ENCODE results near the gene NSMCE3. TPM values are rescaled to one million over a fixed set of nuclear protein-coding genes. Genes with fewer than 3 reads are reported as not detected.
A peak's percentile ranks its signal among the peaks of the same experiment; 100 is the strongest.

The NSMCE3 gene
- total RNA-seq, 1 donor, result 37.2 TPM

DNA sequence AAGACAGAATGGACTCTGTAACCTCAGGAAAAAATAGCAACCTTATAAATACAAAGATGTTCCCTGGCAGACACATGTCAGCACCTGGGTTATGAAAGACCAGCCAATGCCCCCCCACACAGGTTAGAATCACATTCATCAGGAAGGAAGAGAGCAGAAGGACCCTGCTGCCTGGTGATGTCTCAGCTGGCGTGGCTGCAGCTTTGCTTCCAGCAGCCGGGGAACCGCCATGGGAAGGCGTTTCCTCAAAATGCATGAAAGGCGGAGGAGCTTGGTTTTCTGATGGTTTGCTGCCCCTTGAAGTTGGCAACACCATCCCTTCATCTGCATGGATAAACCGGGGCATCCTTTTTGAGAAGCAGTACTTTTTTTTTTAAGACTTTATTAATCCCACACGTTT lies 10.9 kb upstream of the NSMCE3 start:
- H3K9me3 ChIP-seq (ENCODE audit: low read depth, low read length), result no peaks in the 10 kb centered on the region
- no peaks in the 10 kb centered on the region for H3K4me1 ChIP-seq (ENCODE audit: insufficient read depth, low read length)
- H3K4me3 ChIP-seq (ENCODE audit: low read length), result no peak overlapping the region
- peaks cover 14% of the 10 kb centered on the region for H3K27me3 ChIP-seq (ENCODE audit: insufficient read depth, low read length)

DNA sequence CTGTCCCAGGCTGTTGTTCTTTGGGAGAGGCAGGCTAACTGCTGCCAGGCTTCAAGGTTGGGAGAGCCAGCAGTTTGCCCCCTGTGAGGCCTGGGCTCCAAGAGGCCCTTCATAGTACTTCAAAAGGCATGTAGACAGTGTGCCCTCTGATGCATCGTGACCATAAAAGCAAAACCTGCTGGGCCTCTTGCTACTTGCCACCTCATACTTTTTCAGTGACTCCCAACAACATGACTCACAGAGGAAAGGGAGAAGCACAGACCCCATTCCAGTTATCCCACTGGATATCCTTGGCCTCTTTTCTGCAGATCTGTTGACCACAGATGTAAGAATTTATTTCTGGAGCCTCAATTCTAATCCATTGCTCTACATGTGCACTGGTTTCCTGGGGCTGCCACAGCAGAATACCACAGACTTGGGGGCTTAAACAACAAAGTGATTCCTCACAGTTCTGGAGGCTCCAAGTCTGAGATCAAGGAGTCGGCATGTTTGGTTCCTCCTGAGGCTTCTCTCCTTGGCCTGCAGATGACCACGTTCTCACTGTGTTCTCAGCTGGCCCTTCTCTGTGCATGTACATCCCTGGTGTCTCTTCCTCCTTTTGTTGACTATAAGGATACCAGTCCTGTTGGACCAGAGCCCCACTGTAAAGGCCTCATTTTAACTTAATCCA lies 8.9 kb upstream of the NSMCE3 start:
- no peaks in the 10 kb centered on the region for H3K4me1 ChIP-seq (ENCODE audit: insufficient read depth, low read length)
- H3K9me3 ChIP-seq (ENCODE audit: low read depth, low read length), result no peaks in the 10 kb centered on the region
- no peak overlapping the region for H3K4me3 ChIP-seq (ENCODE audit: low read length)
- H3K27me3 ChIP-seq (ENCODE audit: insufficient read depth, low read length), result peaks cover 6% of the 10 kb centered on the region

DNA sequence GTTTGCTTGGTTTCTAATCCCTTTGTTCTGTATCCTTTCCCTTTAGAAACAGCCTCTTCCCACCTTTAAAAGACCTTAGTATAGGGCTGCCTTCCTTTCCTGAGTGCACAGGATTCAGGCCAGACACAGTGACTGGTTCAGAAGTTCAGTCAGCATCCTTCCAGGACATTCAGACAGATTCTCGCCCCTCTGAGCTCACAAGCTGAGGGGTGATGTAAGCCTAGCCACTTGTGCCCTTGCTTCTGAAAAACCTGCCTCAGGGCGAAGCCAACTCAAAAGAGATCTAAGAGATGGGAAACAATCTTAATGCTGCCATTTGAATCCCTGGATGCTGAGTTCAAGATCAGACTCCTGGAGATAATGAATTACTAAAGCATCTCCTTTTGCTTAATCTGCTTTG lies 6.7 kb upstream of the NSMCE3 start:
- Histone ChIP-seq H3K4me1 (ENCODE audit: insufficient read depth, low read length) (no peaks in the 10 kb centered on the region), H3K27me3 (ENCODE audit: insufficient read depth, low read length) (peaks cover 6% of the 10 kb centered on the region), H3K4me3 (ENCODE audit: low read length) (no peak overlapping the region), H3K9me3 (ENCODE audit: low read depth, low read length) (no peaks in the 10 kb centered on the region)

DNA sequence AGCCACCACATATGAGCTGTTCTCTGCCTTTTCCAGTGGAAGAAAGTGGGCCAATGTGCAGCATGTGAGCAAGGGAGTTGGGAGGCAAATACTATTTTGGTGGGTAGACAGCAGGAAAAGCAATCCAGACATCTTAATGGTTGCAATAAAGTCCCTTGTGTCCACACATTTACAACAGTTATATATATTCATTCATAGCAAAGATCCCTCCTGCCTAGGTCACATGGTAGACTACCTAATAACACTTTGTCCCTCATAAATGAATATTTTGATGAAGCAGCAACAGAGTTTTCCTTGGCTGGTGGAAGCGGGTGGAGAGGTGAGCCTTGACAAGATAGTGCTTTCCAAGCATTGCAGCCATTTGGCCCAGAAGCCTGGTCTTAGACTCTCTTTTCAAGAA lies 6.2 kb upstream of the NSMCE3 start:
- Histone ChIP-seq H3K4me1 (ENCODE audit: insufficient read depth, low read length) (no peaks in the 10 kb centered on the region), H3K9me3 (ENCODE audit: low read depth, low read length) (no peaks in the 10 kb centered on the region), H3K27me3 (ENCODE audit: insufficient read depth, low read length) (peaks cover 6% of the 10 kb centered on the region), H3K4me3 (ENCODE audit: low read length) (no peak overlapping the region)

DNA sequence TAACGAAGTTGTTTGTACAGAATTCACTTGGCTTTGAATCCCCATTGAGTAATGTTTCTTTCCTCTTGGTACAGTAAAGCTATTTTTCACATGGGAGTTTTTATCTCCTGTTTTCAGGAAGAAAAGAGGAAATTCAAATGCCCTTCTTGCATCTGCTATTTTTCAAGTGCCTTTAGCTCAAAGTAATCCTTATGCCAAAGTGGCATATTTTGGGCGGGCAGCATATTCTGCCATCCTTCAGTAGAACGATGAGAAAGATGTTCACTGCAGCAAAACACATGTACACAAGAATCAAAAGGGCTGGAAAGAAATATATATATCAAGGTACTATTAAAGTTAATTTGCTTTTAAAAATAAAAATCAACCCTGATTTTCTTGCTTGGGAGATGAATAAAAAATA lies 5.3 kb upstream of the NSMCE3 start:
- Histone ChIP-seq H3K4me1 (ENCODE audit: insufficient read depth, low read length) (peaks cover 3% of the 10 kb centered on the region), H3K9me3 (ENCODE audit: low read depth, low read length) (no peaks in the 10 kb centered on the region), H3K4me3 (ENCODE audit: low read length) (no peak overlapping the region), H3K27me3 (ENCODE audit: insufficient read depth, low read length) (no peaks in the 10 kb centered on the region)

DNA sequence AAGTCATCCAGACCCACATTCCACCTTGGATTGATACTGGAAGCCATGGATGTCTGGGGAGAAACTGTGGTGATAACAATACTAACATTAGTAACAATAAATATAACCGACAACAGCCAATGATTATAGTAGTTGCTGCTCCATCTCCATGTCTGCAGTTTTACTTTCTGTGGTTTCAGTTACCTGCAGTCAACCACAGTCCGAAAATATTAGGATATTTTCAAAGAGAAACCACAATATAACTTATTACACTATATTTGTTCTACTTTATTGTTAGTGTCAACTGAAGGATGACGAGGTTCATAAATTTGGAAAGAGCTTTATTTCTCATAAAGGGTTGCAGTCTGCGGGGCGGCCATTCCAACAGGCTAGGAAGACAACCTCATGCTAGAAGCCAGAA lies 2.6 kb upstream of the NSMCE3 start:
- Histone ChIP-seq H3K4me1 (ENCODE audit: insufficient read depth, low read length) (peaks cover 10% of the 10 kb centered on the region), H3K27me3 (ENCODE audit: insufficient read depth, low read length) (no peaks in the 10 kb centered on the region), H3K4me3 (ENCODE audit: low read length) (no peak overlapping the region), H3K9me3 (ENCODE audit: low read depth, low read length) (no peaks in the 10 kb centered on the region)

DNA sequence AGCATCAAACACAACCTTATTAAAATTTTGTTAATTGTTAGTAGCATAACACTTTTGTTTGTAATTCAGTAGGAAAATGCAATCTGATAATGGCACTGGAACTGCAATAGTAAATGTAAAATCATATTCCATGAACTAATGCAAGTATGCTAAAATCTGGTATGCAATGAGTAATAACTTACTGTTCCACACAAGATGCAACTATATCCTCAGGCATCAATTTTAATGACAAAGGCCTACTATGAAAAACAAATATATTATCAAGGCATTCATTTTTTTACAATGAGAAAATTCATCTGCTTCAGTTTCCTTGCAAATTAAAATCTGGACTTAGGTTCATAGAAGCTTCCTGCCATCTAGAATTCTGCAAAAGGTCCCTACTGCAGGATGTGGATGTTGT lies 1.4 kb upstream of the NSMCE3 start:
- Histone ChIP-seq H3K4me1 (ENCODE audit: insufficient read depth, low read length) (peaks cover 10% of the 10 kb centered on the region), H3K4me3 (ENCODE audit: low read length) (no peak overlapping the region), H3K27me3 (ENCODE audit: insufficient read depth, low read length) (no peaks in the 10 kb centered on the region), H3K9me3 (ENCODE audit: low read depth, low read length) (no peaks in the 10 kb centered on the region)

DNA sequence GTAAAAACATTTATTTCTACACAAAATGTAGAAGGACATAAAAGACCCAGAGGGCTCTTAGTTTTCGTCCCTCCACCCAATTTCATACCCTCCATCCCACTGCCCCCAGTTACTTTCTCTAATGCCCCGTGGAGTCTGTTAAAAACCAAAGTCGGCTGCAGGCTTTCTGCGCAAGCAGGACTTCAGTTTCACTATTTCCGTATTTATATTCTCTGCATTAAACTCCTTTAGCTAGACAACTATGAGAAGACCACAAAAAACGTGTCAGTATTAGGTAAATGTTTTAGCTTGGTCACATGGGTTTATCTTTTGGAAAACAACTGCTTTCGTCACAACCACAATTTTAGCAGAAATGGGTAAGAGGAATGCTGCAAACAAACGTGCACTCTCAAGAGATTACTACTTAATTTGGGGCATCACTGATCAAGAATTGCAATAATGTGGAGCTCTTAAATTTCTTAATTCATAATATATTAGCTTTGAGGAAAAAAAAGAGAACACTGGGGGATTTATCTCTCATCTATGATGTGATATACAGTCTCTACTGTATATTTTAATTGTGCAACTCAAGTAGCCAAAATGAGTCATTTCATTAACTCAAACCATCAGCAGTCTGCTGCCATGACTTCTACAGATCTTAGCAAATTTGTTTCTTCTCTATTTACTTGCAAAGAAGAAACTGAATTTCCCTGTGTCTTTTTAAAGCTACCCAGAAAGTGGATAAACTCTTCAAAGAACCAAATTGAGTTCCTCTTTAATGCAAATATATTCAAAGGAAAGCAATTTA lies 740 bp upstream of the NSMCE3 start:
- Histone ChIP-seq H3K4me1 (ENCODE audit: insufficient read depth, low read length) (peaks cover 10% of the 10 kb centered on the region), H3K27me3 (ENCODE audit: insufficient read depth, low read length) (no peaks in the 10 kb centered on the region), H3K4me3 (ENCODE audit: low read length) (peak overlapping the region; percentile 73), H3K9me3 (ENCODE audit: low read depth, low read length) (no peaks in the 10 kb centered on the region)

DNA sequence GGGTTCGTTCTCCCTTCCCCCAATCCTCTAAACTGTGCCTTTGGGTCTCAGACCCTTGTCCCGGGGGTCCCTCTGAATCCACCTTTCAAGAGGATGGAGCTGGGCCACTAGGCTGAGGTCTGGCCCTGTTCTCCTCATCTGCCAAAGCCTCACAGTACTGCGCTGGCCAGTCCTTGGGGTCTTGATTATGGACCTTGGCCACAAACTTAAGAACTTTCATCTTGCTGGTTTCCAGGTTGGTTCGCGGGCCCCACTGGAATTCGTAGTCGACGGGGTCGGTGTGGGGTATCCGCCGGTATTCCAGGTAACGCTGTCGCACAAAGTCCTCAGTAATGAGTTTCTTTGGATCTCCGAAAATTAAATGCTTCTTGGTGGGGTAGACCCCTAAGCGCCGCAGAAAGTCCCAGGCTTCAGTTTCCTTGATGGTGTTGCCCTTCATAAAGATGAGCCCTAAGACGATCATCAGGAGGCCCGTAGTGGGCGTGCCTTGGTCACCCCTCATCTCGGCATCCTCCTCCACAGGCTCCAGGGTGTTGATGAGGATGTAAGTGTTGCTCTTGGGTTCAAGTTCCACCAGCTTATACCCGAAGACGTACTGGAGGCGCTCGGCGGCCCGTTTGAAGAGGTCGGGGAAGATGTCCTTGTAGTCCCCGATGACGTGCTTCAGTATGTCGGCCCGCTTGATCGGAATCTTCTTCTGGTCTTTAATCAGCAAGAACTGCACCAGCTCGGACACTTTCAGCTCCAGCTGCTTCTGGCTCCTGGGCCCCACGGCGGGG lies 727 bp downstream of the NSMCE3 start:
- peak overlapping the region; percentile 73 for H3K4me3 ChIP-seq (ENCODE audit: low read length)
- peaks cover 10% of the 10 kb centered on the region for H3K4me1 ChIP-seq (ENCODE audit: insufficient read depth, low read length)
- no peaks in the 10 kb centered on the region for H3K9me3 ChIP-seq (ENCODE audit: low read depth, low read length)
- H3K27me3 ChIP-seq (ENCODE audit: insufficient read depth, low read length), result no peaks in the 10 kb centered on the region

DNA sequence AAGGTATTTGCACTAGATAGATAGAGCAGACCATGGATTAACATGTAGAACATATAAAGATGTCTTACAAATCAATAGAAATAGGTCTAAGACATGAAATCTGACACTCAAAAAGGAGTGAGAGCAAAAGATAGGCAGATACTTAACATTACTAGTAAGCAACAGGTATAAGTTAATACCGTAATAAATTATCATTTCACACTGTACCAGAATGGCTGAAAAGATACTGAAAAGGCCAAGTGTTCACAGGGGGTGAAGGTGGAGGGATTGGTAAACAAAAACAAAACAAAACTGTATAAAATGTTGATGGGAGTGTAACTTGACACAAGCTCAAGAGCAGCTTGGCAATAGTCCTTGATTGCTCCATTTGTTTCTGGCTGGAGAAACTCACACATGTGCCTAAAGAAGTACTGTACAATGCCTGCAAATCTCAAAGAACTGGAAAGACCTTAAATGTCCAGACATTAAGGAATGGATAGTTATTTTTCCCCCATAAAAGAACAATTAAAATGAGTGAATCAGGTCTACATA lies 3.5 kb downstream of the NSMCE3 start:
- H3K27me3 ChIP-seq (ENCODE audit: insufficient read depth, low read length), result no peaks in the 10 kb centered on the region
- H3K4me1 ChIP-seq (ENCODE audit: insufficient read depth, low read length), result peaks cover 10% of the 10 kb centered on the region
- H3K4me3 ChIP-seq (ENCODE audit: low read length), result no peak overlapping the region
- H3K9me3 ChIP-seq (ENCODE audit: low read depth, low read length), result no peaks in the 10 kb centered on the region

DNA sequence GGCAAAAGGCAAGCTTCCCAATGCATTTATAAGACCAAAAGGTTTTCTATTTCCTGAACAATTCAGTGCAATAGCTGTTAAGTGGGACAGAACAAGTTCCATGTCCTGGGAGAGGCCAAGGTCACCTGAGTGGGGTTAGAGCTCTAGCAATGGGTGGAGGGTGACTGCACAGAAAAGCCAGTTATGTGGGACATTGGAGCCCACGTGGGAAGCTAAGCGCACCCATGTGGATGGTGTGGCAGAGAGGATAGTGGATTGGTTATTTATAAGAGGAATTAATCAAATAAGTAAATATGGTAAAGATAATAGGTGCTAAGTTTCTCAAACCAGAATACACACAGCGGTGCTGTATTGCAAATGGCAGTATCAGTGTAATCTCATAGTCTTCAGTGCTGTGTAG lies 6.3 kb downstream of the NSMCE3 start:
- no peaks in the 10 kb centered on the region for H3K9me3 ChIP-seq (ENCODE audit: low read depth, low read length)
- H3K4me3 ChIP-seq (ENCODE audit: low read length), result no peak overlapping the region
- no peaks in the 10 kb centered on the region for H3K4me1 ChIP-seq (ENCODE audit: insufficient read depth, low read length)
- H3K27me3 ChIP-seq (ENCODE audit: insufficient read depth, low read length), result no peaks in the 10 kb centered on the region

DNA sequence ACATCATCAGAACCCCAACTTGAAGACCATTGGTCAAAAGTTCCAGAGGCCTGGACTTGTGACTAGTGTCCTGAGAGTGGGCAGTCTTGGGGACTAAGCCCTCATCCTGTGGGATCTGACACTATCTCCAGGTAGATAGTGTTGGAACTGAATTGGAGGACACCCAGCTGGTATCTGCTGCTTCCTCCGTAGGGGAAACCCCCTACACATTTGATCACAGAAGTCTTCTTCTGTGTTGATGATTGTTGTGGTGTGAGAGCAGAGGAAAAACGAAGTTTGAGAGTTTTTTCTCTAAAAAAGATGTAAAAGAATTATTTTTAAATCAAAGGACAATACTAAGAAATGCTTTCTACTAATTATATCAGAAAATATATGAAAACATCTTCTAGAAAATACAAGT lies 6.9 kb downstream of the NSMCE3 start:
- Histone ChIP-seq H3K9me3 (ENCODE audit: low read depth, low read length) (no peaks in the 10 kb centered on the region), H3K4me1 (ENCODE audit: insufficient read depth, low read length) (no peaks in the 10 kb centered on the region), H3K4me3 (ENCODE audit: low read length) (no peak overlapping the region), H3K27me3 (ENCODE audit: insufficient read depth, low read length) (no peaks in the 10 kb centered on the region)

DNA sequence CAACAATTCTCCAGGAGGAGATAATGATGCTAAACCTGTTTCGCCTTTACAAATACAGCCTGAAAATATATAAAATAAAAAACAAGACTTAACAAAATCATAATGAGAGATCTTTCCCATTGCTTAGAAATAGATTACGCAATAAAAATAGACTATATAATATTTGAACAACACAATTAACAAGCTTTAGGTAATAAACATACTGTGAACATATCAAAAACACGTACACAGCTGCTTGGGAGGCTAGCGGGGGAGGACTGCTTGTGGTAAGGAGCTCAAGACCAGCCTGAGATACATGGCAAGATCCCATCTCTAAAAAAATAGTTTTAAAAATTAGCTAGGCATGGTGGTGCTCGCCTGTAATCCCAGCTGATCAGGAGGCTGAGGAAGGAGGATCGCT lies 8.7 kb downstream of the NSMCE3 start:
- Histone ChIP-seq H3K27me3 (ENCODE audit: insufficient read depth, low read length) (no peaks in the 10 kb centered on the region), H3K9me3 (ENCODE audit: low read depth, low read length) (no peaks in the 10 kb centered on the region), H3K4me1 (ENCODE audit: insufficient read depth, low read length) (no peaks in the 10 kb centered on the region), H3K4me3 (ENCODE audit: low read length) (no peak overlapping the region)

DNA sequence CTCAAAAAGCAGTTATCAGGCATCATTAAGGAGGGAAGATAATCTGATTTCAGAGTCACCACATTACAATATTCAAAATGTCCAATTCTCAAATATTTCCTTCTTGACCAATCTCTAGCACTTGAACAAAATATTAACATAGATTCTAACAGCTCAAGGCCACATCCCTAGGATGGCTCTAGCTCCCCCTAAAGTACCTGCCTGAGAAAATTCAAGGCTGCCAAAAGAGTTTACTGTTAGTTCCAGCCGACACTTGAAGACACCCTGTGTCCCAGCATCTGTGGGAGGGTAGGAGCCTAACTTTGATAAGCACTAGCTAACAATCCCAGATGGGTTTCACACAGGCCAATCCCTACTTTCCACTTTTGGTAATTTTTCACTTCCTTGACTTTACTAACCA lies 10.4 kb downstream of the NSMCE3 start:
- Histone ChIP-seq H3K9me3 (ENCODE audit: low read depth, low read length) (no peaks in the 10 kb centered on the region), H3K4me1 (ENCODE audit: insufficient read depth, low read length) (no peaks in the 10 kb centered on the region), H3K4me3 (ENCODE audit: low read length) (no peak overlapping the region), H3K27me3 (ENCODE audit: insufficient read depth, low read length) (no peaks in the 10 kb centered on the region)

DNA sequence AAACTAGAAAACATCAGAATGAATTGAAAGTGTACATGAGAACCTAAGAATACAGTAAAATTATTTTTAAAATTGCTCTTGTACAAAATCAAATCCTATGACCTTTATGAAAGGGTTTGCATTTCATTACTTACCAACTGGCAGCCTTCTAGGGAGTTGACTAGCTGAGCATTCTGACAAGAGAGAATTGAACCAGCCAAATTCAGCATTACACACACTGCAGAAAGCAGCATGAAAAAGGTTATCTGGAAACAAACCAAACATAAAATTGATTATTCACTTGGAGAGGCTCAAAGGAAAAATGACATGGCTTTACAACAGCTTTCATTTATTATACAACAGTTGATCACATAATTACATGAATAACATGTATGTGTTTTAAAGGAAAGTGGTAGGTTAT lies 17.4 kb downstream of the NSMCE3 start:
- no peak overlapping the region for H3K4me3 ChIP-seq (ENCODE audit: low read length)
- no peaks in the 10 kb centered on the region for H3K9me3 ChIP-seq (ENCODE audit: low read depth, low read length)
- no peaks in the 10 kb centered on the region for H3K4me1 ChIP-seq (ENCODE audit: insufficient read depth, low read length)
- no peaks in the 10 kb centered on the region for H3K27me3 ChIP-seq (ENCODE audit: insufficient read depth, low read length)

All from mononuclear cell (primary cell).